GM13977 (cell line): Measurements from ENCODE around the gene RHOV.

Experiments
- DNase-seq: peaks from one replicate; pipeline ENCODE4 v3.0.0; 2012; ENCODE audit warnings: low spot score
- in situ Hi-C: fragments of 300-500 bp; cut with MboI; formaldehyde crosslinking; loops from one replicate; pipeline ENCODE4 v1.12.0; 2022; ENCODE audit warnings: low sequenced_read_pairs, low pct_unique_long_range_greater_than_20kb, mixed read lengths, inconsistent platforms; ENCODE audit not compliant: unreplicated experiment
- TF ChIP-seq, protein P1 (sequence below): IDR thresholded peaks from 2 replicates; pipeline ENCODE4 v1.5.1; 2012; ENCODE audit warnings: mild to moderate bottlenecking, control low read depth; ENCODE audit not compliant: insufficient read depth; ENCODE audit errors: extremely low read depth, missing control alignments

The RHOV gene

DNA sequence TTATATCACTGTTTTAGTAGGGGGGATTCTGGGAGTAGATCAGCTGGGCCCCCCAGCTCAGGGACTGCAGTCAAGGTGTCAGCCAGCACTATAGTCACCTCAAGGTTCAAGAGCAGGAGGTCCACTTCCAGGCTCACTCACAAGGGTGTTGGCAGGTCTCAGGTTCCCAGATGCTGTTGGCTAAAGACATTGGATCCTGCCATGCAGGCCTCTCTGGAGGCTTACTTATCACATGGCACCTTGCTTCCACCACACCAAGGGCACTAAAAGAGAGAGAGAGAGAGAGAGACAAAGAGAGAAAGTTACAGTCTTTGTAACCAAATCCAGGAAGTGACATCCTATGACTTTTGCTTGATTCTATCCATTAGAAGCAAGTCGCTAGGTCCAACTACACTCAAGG lies 38.0 kb downstream of the RHOV start:
- TF ChIP-seq, protein P1, sequence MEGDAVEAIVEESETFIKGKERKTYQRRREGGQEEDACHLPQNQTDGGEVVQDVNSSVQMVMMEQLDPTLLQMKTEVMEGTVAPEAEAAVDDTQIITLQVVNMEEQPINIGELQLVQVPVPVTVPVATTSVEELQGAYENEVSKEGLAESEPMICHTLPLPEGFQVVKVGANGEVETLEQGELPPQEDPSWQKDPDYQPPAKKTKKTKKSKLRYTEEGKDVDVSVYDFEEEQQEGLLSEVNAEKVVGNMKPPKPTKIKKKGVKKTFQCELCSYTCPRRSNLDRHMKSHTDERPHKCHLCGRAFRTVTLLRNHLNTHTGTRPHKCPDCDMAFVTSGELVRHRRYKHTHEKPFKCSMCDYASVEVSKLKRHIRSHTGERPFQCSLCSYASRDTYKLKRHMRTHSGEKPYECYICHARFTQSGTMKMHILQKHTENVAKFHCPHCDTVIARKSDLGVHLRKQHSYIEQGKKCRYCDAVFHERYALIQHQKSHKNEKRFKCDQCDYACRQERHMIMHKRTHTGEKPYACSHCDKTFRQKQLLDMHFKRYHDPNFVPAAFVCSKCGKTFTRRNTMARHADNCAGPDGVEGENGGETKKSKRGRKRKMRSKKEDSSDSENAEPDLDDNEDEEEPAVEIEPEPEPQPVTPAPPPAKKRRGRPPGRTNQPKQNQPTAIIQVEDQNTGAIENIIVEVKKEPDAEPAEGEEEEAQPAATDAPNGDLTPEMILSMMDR: no peak
- in situ Hi-C loops: no loop called here
- no peak for DNase-seq

DNA sequence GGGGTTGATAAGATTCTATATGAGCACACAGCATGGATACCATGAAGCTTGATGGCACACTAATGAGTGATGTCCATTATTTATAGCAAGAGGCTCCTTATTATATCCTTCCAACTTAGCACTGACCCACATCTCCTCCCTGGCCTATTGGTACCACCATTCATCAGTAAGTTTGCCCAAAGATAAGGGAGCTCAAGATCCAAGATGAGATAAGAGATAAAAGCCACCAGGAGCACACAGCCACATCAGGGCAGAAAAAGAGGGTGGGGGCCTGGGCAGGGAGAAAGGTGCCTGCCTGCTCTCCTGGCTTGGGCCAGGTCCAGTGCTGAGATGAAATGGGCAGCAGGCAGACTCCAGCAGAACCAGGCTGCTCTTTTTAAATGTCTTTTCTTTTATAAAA lies 41.1 kb downstream of the RHOV start:
- TF ChIP-seq, protein P1: no peak
- DNase-seq: no peak
- in situ Hi-C loops: no loop called here

DNA sequence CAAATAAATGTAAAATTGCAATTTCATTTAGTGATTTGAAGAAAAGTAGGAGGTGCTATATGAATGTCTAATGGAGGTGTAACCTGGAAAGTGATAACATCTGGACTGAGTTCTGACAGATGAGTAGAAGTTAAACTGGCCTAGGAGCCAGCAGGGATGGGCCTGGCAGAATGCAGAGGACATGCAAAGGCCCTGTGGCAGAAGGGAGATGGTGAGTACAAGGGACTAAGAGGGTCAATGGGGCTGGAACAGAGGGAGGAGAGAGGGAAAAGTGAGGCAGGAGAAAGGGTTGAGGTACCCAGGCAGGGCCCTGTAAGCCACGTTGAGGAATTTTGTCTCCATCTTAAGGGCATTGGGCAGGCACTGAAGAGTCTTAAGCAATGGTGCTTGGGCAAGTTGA lies 42.2 kb downstream of the RHOV start:
- DNase-seq: no peak
- in situ Hi-C loops: no loop called here
- TF ChIP-seq, protein P1: no peak

DNA sequence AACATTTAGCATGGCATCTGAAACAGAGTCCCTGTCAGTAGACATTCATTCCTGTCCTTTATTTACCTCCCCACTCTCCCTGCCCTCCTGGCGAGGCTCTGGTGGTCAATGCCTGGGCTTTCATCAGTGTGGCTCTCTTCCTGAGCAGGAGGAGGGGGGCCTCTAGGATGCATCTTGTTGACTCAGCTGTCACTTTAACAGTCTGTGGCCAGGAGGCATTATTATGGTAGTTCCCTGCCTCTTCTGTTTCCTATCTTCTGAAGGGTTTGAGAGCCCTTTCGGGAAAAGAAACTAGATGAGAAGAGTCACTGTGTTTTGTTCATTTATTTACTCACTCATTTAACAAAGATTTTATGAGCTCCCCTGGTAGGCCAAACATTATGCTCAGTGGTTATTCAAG lies 43.1 kb downstream of the RHOV start:
- DNase-seq: no peak
- in situ Hi-C loops: no loop called here
- TF ChIP-seq, protein P1: no peak

DNA sequence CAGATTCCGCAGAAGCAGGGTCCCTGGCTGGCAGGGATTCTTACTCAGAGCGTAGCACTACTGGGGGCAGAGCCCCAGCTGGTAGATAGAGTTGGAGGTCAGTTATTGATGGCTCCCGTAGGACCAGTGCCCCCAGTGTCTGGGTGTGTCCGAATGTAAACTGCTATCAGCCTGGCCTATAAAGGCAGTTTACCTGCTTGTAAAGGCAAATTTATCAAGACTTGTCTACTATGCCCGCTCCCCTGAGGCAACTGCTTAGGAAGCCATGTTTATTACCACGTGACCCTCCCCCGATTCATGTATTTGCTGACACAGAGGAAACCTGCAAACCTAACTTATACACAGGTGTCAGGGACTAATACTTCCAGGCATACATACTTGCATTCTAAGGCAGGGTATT lies 44.9 kb downstream of the RHOV start:
- in situ Hi-C loops: no loop called here

DNA sequence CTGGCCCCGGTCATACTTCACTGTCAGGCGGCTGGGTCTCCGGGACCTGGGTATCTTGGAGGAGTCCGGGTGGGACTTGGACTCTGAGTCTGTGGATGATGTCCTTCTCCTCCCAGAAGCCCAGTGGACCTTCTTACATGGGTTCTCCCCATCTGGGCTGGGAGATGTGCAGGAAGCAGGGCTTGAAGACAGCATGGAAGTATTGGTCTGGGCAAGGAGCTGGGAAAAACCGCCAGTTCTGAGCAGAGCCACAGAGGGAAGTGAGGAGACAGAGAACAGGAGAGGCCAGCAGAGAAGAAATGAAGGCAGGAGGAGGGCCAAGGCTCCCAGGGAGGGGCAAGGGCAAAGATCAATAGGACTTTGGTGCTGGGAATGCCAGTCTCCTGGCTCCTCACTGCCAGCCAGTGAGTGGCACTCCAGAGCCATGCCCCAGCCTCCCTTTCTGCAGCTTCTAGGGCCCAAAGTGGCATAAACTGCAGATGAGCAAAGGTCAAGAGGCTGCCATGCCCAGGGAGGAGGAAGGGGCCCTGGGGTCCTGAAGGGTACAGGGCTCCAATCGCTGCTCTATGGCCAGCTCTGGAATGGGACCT lies 45.5 kb downstream of the RHOV start, which contains the start of gene PPP1R14D:
PPP1R14D (minus strand) TSS at position 262 of the 590 bp plus-strand sequence; CDS start at position 195, 67 bp downstream.
- TF ChIP-seq, protein P1: no peak
- no peak for DNase-seq
- in situ Hi-C loops: no loop called here

More for the DNA sequence above, 44.9 kb downstream of the RHOV start:
- DNase-seq: no peak
- TF ChIP-seq, protein P1: no peak
